Measurements from ENCODE around the gene POU2AF3.

DNA sequence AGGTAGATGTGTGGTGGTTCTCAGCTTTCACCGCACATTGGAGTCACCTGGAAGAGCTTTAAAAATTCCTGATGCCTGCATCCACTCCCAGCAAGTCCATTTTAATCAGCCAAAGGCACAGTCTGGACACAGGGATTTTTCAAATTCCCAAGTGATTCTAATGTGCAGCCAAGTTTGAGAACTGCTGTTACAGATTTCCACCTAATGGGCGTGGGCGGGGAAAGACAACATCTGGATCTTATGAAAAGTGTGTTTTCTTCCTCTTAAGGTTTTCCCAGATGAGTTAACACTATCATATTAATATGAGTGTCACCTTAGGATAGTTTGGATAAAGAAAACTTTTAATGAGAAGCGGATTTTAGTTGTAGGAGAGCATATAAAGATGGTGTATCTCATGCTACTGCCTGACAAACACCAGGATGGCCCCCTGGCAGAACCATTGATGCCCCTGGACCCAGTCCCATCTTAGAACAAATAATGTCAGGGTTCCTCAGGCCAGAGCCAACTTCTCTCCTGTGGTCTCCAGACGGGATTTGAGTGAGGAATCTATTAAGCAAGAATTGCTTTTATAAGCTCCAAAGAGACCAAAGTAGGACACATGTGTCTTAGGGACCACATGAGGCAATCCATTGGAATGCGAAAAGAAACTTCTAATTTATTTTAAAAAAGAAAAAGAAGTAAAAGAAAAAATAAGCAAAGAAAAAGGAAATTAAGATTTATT lies 48.8 kb downstream of the POU2AF3 start:
- TF ChIP-seq, protein P1, sequence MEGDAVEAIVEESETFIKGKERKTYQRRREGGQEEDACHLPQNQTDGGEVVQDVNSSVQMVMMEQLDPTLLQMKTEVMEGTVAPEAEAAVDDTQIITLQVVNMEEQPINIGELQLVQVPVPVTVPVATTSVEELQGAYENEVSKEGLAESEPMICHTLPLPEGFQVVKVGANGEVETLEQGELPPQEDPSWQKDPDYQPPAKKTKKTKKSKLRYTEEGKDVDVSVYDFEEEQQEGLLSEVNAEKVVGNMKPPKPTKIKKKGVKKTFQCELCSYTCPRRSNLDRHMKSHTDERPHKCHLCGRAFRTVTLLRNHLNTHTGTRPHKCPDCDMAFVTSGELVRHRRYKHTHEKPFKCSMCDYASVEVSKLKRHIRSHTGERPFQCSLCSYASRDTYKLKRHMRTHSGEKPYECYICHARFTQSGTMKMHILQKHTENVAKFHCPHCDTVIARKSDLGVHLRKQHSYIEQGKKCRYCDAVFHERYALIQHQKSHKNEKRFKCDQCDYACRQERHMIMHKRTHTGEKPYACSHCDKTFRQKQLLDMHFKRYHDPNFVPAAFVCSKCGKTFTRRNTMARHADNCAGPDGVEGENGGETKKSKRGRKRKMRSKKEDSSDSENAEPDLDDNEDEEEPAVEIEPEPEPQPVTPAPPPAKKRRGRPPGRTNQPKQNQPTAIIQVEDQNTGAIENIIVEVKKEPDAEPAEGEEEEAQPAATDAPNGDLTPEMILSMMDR (IDR thresholded peaks at IDR 0.05): no peak
- TF ChIP-seq CREM (CRISPR knock-in tag; IDR thresholded peaks at IDR 0.05) (no peak), CREB1 (CRISPR knock-in tag; IDR thresholded peaks at IDR 0.05) (no peak), TEAD4 (CRISPR knock-in tag; IDR thresholded peaks at IDR 0.05) (no peak), NR1H2 (CRISPR knock-in tag; IDR thresholded peaks at IDR 0.05) (no peak)

Measured in WTC11 (cell line).